Fibroblast of pulmonary artery (primary cell): Measurements from ENCODE around the gene CAPN7.
A peak's percentile ranks its signal among the peaks of the same experiment; 100 is the strongest.

Experiments
- DNase-seq: peaks from one replicate; pipeline ENCODE4 v3.0.0-alpha.2; 2010; ENCODE audit warnings: low read depth
- H3K4me3 ChIP-seq: replicated peaks from 2 replicates; pipeline ENCODE4 v1.5.1; 2011; ENCODE audit warnings: low read depth, mild to moderate bottlenecking, control low read depth, low read length, moderate library complexity
- CTCF ChIP-seq: IDR thresholded peaks from 2 replicates; pipeline ENCODE4 v1.5.1; 2011; ENCODE audit warnings: mild to moderate bottlenecking, control low read depth, low read length, inconsistent platforms; ENCODE audit errors: missing control alignments

CAPN7 gene

GRCh38 chr3:15211937-15212336 lies 5.9 kb downstream of the CAPN7 start:
- no peak overlapping the region for H3K4me3 ChIP-seq
- no peak for TF ChIP-seq CTCF

GRCh38 chr3:15214758-15215157 lies 8.7 kb downstream of the CAPN7 start:
- H3K4me3 ChIP-seq: no peak overlapping the region
- DNase-seq: no peak
- no peak for TF ChIP-seq CTCF

More at GRCh38 chr3:15211937-15212336, 5.9 kb downstream of the CAPN7 start:
- DNase-seq: no peak

GRCh38 chr3:15215996-15216395 lies 9.9 kb downstream of the CAPN7 start:
- no peak for TF ChIP-seq CTCF
- H3K4me3 ChIP-seq: no peak overlapping the region
- DNase-seq: peak; percentile 24

GRCh38 chr3:15216501-15216900 lies 10.5 kb downstream of the CAPN7 start:
- DNase-seq: no peak
- no peak for TF ChIP-seq CTCF
- no peak overlapping the region for H3K4me3 ChIP-seq

- DNase-seq: no peak
- no peak for TF ChIP-seq CTCF
- no peak overlapping the region for H3K4me3 ChIP-seq
Measured at GRCh38 chr3:15217011-15217671, 11.1 kb downstream of the CAPN7 start.

- DNase-seq: no peak
- H3K4me3 ChIP-seq: no peak overlapping the region
- TF ChIP-seq CTCF: no peak
Measured at GRCh38 chr3:15217841-15218267, 11.8 kb downstream of the CAPN7 start.

- no peak for TF ChIP-seq CTCF
- DNase-seq: no peak
- no peak overlapping the region for H3K4me3 ChIP-seq
Measured at GRCh38 chr3:15218689-15219088, 12.6 kb downstream of the CAPN7 start.
